Gastroesophageal sphincter (tissue), 4 donors: ENCODE results near the gene FAT1. TPM values are rescaled to one million over a fixed set of nuclear protein-coding genes. Genes with fewer than 3 reads are reported as not detected.

ENCODE experiments used
- ATAC-seq: fragments of 150-250 bp; one replicate; pipeline ENCODE4 v1.9.1; 2016; ENCODE audit warnings: mild to moderate bottlenecking, moderate library complexity
- H3K27ac ChIP-seq, 4 donors: fragments of 200-600 bp; sonication (generic) in 3 of 4; 1 replicate in 3 of 4; 2 replicates in 1 of 4; pipeline ENCODE4 v1.5.1; 2016 to 2019
- H3K27me3 ChIP-seq: fragments of 200-600 bp; sonication (generic); one replicate; pipeline ENCODE4 v1.5.1; 2019
- H3K36me3 ChIP-seq, 2 donors: fragments of 200-600 bp; sonication (generic); one replicate each; pipeline ENCODE4 v1.5.1; 2019; ENCODE audit warnings: control low read depth in 1 of 2
- H3K4me1 ChIP-seq, 3 donors: fragments of 200-600 bp; sonication (generic); 1 replicate in 2 of 3; 2 replicates in 1 of 3; pipeline ENCODE4 v1.5.1; 2016 to 2019; ENCODE audit warnings: control low read depth in 2 of 3
- H3K4me3 ChIP-seq, 2 donors: fragments of 200-600 bp; sonication (generic); one replicate each; pipeline ENCODE4 v1.5.1; 2019; ENCODE audit warnings: mild to moderate bottlenecking in 1 of 2, moderate library complexity in 1 of 2
- H3K9me3 ChIP-seq, 3 donors: fragments of 200-600 bp; sonication (generic); one replicate each; pipeline ENCODE4 v1.5.1; 2017 to 2019; ENCODE audit warnings: control low read depth in 2 of 3
- EP300 ChIP-seq: sonication (generic); formaldehyde crosslinking; IDR thresholded peaks from one replicate; pipeline ENCODE4 v1.6.1; 2017; ENCODE audit warnings: antibody characterized with exemption, mild to moderate bottlenecking
- POLR2A ChIP-seq, 2 donors: fragments of 450-650 bp; IDR thresholded peaks; one replicate each; pipeline ENCODE4 v1.6.1; 2017; ENCODE audit warnings: antibody characterized with exemption in 2 of 2, mild to moderate bottlenecking in 2 of 2, moderate library complexity in 1 of 2
- POLR2AphosphoS5 ChIP-seq: sonication (generic); formaldehyde crosslinking; IDR thresholded peaks from one replicate; pipeline ENCODE4 v1.6.1; 2017; ENCODE audit warnings: antibody characterized with exemption
- WGBS, 2 donors: methylation state at CpG; one replicate each; pipeline ENCODE4 v1.1.5; 2018; ENCODE audit warnings: low coverage in 1 of 2; 5-methylcytosine and 5-hydroxymethylcytosine counted together
- total RNA-seq, 4 donors: library from RNA; depleted of rRNA; stranded (reverse); fragments of >200 nt; gene quantifications; one replicate each; pipeline ENCODE4 v1.1.0, GENCODE V29; 2016
- TF ChIP-seq, protein P1 (sequence below), 4 experiments: fragments of 200-600 bp in 2 of 4; fragments of 450-650 bp in 2 of 4; sonication (generic) in 1 of 4; IDR thresholded peaks; one replicate each; pipeline ENCODE4 v1.5.1; 2017 to 2019; ENCODE audit warnings: antibody characterized with exemption in 4 of 4, mild to moderate bottlenecking in 2 of 4, moderate library complexity in 2 of 4

The FAT1 gene
- total RNA-seq, 4 donors from 2014 or later: 84.4 to 279 (median 154) TPM

DNA sequence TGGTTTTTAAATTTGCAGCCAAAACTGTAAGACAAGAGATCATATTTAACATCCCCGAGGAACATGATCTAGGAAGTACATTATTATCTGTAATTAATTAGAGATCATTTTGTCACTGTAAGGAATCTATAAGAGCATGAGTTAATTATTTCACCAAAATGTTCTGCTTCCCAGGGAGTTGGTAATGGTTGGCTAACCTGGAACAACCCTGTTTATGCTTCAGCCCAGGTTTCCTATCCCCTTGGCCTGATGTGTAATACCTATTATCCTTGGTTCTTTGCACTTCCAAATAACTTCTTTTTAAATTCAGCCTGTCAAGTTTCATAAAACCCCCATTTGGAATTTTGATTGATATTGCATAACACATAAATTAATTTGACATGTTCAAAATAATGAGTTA, 161.9 kb downstream of the FAT1 start:
- TF ChIP-seq EP300: no peak
- no peak for TF ChIP-seq POLR2AphosphoS5
- no peak for TF ChIP-seq POLR2A (IDR thresholded peaks at IDR 0.05)
- TF ChIP-seq, protein P1, sequence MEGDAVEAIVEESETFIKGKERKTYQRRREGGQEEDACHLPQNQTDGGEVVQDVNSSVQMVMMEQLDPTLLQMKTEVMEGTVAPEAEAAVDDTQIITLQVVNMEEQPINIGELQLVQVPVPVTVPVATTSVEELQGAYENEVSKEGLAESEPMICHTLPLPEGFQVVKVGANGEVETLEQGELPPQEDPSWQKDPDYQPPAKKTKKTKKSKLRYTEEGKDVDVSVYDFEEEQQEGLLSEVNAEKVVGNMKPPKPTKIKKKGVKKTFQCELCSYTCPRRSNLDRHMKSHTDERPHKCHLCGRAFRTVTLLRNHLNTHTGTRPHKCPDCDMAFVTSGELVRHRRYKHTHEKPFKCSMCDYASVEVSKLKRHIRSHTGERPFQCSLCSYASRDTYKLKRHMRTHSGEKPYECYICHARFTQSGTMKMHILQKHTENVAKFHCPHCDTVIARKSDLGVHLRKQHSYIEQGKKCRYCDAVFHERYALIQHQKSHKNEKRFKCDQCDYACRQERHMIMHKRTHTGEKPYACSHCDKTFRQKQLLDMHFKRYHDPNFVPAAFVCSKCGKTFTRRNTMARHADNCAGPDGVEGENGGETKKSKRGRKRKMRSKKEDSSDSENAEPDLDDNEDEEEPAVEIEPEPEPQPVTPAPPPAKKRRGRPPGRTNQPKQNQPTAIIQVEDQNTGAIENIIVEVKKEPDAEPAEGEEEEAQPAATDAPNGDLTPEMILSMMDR (IDR thresholded peaks at IDR 0.05): no peak
- Histone ChIP-seq H3K27me3 (no peaks in the 10 kb centered on the region), H3K9me3 (no peaks in the 10 kb centered on the region), H3K4me3 (no peak overlapping the region), H3K27ac (no peak overlapping the region), H3K4me1 (no peaks in the 10 kb centered on the region), H3K36me3 (no peaks in the 10 kb centered on the region)
- WGBS, 2 donors: 76 to 100% methylated on average over 1 of the region's 1 CpG
- ATAC-seq: no peak

DNA sequence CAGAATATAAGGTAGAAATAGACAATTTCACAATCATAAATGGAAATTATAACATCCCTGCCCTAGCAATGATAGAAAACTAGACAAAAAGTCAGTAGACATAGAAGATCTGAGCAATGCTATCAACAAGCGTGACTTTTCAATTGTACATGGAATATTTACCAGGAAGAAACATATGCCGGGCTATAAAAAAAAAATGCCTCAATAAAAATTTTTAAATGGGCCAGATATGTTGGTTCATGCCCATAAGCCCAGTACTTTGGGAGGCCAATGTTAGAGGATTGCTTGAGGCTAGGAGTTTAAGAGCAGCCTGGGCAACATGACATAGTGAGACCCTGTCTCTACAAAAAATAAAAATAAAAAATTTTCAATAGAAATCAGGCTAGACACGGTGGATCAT, 163.0 kb downstream of the FAT1 start:
- Histone ChIP-seq H3K4me3 (no peak overlapping the region), H3K27ac (no peak overlapping the region), H3K36me3 (no peaks in the 10 kb centered on the region), H3K4me1 (no peaks in the 10 kb centered on the region), H3K27me3 (peaks cover 6% of the 10 kb centered on the region), H3K9me3 (no peaks in the 10 kb centered on the region)
- 91 to 93% methylated on average over 3 of the region's 3 CpGs for WGBS, 2 donors
- TF ChIP-seq EP300: no peak
- TF ChIP-seq, protein P1 (IDR thresholded peaks at IDR 0.05): no peak
- no peak for TF ChIP-seq POLR2AphosphoS5
- no peak for TF ChIP-seq POLR2A (IDR thresholded peaks at IDR 0.05)
- ATAC-seq: no peak

DNA sequence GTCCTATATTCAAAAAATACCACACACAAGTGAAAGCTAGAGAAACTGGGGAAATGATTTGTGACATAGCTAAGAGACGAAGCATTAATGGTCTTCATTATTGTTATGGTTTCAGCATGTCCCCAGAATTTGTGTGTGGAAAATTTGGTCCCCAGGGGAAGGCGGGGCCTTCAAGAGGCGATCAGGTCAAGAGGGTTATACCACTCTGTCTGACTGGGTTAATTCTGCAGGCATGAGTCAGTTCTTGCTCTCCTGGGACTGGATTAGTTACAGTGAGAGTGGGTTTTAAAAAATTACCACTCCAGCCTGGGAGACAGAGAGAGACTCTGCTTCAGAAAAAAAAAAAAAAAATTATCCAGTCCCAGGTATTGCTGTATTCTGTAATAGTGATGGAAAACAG, 166.2 kb downstream of the FAT1 start:
- Histone ChIP-seq H3K36me3 (no peaks in the 10 kb centered on the region), H3K9me3 (no peaks in the 10 kb centered on the region), H3K4me1 (peaks cover 0 to 14% (median 0%) of the 10 kb centered on the region in 3 donors), H3K27me3 (peaks cover 35% of the 10 kb centered on the region), H3K27ac (no peak overlapping the region), H3K4me3 (no peak overlapping the region)
- WGBS, 2 donors: 56 to 88% methylated on average over 3 of the region's 3 CpGs
- TF ChIP-seq POLR2A (IDR thresholded peaks at IDR 0.05) (no peak), EP300 (no peak), POLR2AphosphoS5 (no peak)
- TF ChIP-seq, protein P1 (IDR thresholded peaks at IDR 0.05): no peak
- no peak for ATAC-seq

DNA sequence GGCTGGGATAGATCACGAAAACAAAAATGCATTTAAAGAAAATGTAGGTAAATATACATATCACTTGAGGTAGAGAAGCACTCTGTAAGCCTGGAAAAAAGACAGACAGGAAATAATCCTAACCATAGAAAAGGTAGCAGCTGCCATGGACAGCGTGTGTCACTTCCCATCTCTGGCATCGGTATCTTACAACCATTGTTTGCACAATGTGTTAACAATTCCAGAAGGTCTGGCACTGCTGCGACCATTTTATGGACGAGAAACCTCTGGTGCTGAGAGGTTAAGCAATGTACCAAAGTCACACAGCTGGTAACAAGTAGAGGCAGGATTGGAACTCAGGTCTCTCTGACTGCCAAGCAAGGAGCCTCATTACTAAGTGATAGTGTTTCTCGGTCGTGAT, 166.6 kb downstream of the FAT1 start:
- H3K4me1 ChIP-seq: peaks cover 0 to 14% (median 0%) of the 10 kb centered on the region in 3 donors
- ATAC-seq: no peak
- H3K27me3 ChIP-seq: peaks cover 38% of the 10 kb centered on the region
- no peak overlapping the region for H3K27ac ChIP-seq
- no peaks in the 10 kb centered on the region for H3K36me3 ChIP-seq
- H3K9me3 ChIP-seq: no peaks in the 10 kb centered on the region
- TF ChIP-seq POLR2A (IDR thresholded peaks at IDR 0.05) (no peak), POLR2AphosphoS5 (no peak), EP300 (no peak)
- TF ChIP-seq, protein P1 (IDR thresholded peaks at IDR 0.05): no peak
- 72 to 84% methylated on average over 7 of the region's 7 CpGs for WGBS, 2 donors
- H3K4me3 ChIP-seq: no peak overlapping the region

DNA sequence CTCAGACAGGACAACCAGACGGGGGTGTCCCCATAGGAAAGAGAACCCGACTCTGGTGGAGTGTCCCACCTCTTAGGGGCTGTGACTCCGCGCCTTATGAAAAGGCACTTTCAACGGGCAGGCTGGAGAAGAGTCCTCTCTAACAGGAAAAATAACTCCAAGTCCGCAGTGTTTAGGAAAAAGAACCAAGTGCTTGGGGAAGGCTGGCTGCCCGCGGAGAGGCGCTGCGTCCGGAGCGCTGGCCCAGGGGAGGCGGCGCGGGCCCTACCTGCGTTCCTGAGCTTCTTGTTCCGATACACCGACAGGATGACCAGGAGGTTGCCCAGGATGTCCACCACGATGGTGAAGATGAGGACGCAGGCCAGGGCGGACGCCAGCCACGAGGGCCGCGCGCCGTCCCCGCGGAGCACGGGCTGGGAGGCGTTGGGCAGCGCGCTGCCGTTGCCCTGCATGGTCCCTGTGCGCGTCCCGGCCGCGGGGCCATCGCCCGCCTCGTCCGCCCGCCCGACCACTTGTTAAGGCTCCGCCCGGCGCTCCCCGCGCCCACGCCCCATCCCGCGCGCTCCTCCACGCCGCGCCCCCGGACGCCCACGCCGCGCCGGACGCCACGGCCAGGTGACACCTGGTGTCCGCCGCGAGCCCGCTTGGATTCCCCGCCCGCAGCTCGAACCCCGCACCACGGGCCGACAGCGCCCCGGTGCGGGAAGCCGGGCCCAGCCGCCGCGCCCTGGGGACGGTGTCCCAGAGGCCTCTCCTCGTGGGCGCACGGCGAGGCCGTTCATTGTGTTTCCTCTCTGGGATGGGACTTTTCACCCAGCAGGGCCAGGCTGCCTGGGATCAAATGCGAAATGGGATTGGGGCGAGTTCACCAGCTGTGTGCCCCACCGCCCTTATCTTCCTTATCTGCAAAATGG, 168.5 kb downstream of the FAT1 start, which contains the start of gene MTNR1A:
Gene MTNR1A, minus strand, starts transcription at position 654 of the 914 bp plus-strand sequence. Its CDS starts 202 bp downstream, at position 452.
- ATAC-seq: no peak
- H3K4me1 ChIP-seq: peaks cover 0 to 14% (median 0%) of the 10 kb centered on the region in 3 donors
- TF ChIP-seq, protein P1 (IDR thresholded peaks at IDR 0.05): no peak
- TF ChIP-seq POLR2A (IDR thresholded peaks at IDR 0.05): no peak
- TF ChIP-seq EP300: no peak
- no peak for TF ChIP-seq POLR2AphosphoS5
- peak within 1 kb of the TSS in 1 of 2 donors; percentile 36 for H3K4me3 ChIP-seq
- H3K9me3 ChIP-seq: no peaks in the 10 kb centered on the region
- WGBS, 2 donors: 4 to 7% methylated on average over 5 to 18 of the region's 91 CpGs
- no peak within 1 kb of the TSS for H3K27ac ChIP-seq
- H3K27me3 ChIP-seq: peaks cover 50% of the 10 kb centered on the region
- H3K36me3 ChIP-seq: no peaks in the 10 kb centered on the region
